HG03196 (cell line): ENCODE results near the gene RIN1.

Source experiments
- ATAC-seq: cut with Tn5 transposase; IDR thresholded peaks from one replicate; pipeline ENCODE4 v1.9.1; 2021; ENCODE audit not compliant: unreplicated experiment

Gene RIN1

GRCh38 chr11:66335531-66336233 is 552 bp downstream of the RIN1 start:
- ATAC-seq, result peak; percentile 21

GRCh38 chr11:66334605-66335442 is 1.4 kb downstream of the RIN1 start:
- no peak for ATAC-seq

DNA sequence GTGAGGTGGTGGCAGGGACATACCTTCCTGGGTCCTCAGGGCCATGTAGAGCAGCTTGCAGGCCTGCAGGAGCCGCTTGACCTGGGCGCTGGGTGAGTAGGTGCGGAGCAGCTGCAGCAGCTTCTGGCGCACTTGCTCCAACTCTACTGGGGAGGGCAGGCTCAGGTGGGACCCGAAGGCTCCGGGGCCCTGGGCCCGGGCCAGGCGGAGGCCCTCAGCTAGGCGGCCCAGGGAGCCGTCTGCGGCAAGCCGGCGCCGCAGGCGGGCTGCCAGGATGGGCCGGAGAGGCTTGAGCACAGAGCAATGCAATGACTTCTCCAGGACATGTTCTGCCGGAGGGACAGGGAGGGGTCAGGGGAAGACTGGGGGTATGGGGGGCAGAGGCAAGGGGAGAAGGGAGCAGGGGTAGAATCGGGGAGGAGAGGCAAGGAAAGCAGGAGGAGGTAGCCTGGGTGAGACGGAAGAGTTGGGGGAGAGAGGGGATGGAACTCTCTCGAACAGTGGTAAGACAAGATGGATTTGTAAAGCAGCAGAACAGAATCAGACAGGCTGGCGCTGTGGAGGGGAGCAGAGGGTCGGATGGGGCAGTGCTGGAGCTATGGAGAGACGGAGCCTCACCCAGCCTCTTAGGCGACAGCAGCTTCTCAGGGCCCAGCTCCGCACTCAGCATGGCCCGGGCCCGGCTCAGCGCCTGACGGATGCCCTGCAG is 2.2 kb downstream of the RIN1 start:
- no peak for ATAC-seq

DNA sequence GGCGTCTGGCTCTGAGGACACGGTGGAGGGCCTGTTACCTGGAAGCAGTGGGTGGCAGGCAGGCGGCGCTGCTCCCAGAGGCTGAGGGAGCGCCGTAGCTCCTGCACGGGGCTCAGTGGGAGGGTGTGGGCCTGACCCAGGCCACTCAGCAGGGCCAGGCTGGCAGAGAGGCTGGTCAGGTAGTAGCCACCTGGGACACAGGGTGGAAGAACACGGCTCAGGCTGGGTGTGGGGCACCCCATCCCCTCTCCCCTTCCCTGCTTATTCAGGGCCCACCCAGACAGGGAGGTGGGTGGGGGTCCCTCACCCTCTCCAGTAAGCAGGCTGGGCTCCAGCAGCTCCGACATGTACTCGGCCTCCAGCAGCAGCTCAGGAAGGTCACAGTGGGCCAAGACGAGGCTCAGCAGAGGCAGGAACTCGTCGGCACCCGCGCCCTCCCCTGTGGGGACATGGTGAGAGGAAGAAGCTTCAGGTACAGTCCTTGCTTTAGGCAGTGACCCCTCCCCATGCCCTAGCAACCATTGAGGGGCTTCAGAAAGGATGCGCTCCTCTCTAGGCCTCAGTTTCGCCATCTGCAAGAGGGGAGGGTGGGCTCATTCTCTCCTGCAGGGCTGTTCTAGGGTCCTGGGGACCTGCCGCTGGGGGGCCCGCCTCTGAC is 2.9 kb downstream of the RIN1 start:
- ATAC-seq, result no peak

- no peak for ATAC-seq
These were observed 3.6 kb downstream of the RIN1 start for GRCh38 chr11:66332371-66333219.

GRCh38 chr11:66331542-66332370 is 4.5 kb downstream of the RIN1 start:
- ATAC-seq, result no peak

DNA sequence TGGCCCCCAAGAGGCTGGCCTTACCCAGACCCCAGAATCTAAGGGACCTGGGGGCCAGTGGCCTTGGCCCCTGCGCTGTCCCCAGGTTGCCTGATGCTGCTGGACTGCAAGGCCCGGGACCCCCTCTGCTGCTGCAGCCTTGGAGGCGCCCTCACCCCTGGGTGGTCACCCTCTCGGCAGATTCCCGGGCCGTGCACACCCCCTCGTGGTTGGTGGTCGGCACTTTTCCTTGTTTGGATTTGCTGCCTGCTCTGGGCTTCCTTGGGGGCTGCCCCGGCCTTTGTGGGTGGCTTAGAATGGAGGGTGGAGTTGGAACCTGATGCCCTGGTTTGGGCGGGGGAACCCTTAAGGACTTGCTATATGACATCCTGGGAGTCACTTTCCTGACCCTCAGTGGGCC is 5.3 kb downstream of the RIN1 start:
- no peak for ATAC-seq

- ATAC-seq, result no peak
These were observed 7.0 kb downstream of the RIN1 start for GRCh38 chr11:66329165-66329673.

DNA sequence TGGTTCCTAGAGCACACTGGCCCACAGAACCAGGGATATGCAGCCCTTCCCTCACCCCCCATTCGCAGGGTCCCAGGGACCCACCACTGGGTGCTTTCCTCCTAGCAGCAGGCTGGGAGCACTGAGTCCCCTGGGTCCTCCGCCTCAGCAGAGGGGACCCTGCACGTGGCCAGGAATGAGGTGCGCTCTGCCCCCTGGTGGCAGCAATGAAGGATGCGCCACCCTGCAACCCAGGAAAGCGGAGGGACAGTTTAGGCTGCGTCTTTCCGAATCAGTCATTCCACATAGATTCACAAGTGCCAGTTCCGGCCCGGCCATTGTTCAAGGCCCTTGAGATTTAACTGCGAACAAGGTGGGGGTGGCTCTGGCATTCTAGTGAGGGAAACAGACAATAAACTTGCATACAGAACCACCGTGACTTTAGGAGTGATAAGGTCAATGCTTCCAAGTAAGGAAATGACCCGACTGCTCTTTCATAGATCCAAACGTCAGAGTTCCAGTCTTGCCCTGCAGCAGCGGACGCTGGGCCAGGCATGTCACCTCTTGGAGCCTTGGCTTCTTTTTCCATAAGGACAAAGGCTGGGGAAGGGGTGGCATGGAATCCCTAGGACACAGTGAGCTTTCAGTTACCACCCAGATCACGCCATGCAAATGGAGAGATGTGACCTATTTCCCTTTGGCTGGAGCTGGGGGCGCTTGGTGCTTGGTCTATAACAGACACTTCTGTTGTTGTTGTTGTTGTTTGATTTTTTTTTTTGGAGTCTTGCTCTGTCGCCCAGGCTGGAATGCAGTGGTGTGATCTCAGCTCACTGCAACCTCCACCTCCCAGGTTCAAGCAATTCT is 7.7 kb downstream of the RIN1 start:
- ATAC-seq, result no peak

- no peak for ATAC-seq
These were observed 8.3 kb downstream of the RIN1 start for GRCh38 chr11:66328031-66328301.

- ATAC-seq, result no peak
These were observed 8.8 kb downstream of the RIN1 start for GRCh38 chr11:66327171-66328030.

GRCh38 chr11:66326261-66327111 is 9.7 kb downstream of the RIN1 start:
- ATAC-seq, result no peak

DNA sequence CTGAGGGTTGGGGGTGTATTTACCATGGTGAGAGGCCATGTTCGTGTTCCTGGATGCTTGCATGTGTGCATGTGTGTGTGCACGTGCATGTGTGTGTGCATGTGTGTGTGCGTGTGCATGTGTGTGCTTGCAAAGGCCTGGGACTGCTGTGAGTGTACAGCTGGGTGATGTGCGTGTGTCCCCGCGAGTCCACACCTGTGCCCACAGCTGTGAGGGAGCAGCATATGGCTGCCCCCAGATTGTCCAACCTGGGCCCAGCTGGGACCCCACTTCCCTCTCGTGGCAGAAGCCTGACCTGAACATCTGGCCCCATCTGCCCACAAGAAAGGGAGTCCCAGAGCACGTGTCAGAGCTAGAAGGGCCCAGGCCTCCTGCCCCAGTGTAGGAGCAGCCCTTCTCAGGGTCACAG is 11.0 kb downstream of the RIN1 start:
- ATAC-seq, result no peak

DNA sequence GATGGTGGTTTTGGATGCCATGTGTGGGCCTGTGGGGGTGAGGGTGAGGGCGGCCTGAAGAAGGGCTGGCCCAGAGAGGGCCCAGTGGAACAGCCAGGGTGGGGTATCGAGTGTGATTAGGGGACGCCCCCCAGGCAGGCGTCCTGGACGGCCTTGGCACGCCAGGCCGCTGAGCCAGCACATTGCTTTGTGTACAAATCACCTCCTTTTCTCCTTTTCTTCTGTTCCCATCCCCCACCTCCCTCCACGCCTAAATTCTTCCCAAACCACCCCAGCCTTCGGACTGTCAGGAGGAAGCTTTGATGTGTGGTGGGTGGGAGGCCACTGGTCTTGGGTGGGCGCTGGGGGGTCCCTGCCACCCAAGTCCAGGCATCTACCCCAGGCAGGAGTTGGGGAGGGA is 11.6 kb downstream of the RIN1 start:
- no peak for ATAC-seq

- ATAC-seq, result no peak
These were observed 12.6 kb downstream of the RIN1 start for GRCh38 chr11:66323684-66324083.

DNA sequence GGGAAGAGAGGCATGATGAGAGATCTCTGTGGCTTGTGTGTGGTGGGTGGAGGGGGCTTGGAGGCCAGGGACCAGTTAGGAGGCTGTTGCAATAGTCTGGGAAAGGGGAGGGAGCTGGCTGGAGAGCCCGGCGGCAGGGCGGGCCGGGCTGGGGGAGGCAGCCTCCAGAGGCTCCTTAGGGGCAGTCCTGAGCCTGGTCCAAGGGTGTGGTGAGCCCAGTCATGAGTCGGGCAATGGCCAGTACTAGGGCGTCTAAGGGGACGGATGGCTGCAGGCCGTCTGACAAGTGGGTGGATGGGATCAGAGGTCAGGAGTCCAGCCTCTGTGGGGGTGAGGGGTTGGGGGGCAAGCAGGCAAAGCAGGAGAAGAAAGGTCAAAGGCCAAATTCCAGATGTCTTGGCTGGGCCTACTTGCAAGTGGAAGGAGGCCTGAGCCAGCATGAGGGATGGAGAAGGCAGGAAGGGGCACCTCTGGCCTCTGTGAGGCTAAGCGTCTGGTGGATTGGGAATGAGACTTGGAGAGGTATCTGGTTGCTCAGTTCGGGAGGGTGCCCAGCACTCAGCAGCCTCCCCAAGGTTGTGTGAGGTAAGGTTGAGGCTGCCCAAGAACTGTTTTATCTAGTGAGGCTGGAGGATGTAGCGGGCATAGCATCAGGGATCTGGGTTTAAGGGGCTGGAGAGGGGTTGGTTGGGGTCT is 13.4 kb downstream of the RIN1 start:
- no peak for ATAC-seq
